Gastroesophageal sphincter (tissue), 3 donors: ENCODE data around the gene KAT6B.

Experiments used
- POLR2A ChIP-seq, 2 donors: fragments of 450-650 bp; IDR thresholded peaks; one replicate each; pipeline ENCODE4 v1.6.1; 2017; ENCODE audit warnings: antibody characterized with exemption in 2 of 2, mild to moderate bottlenecking in 2 of 2, moderate library complexity in 1 of 2
- POLR2AphosphoS5 ChIP-seq: sonication (generic); formaldehyde crosslinking; IDR thresholded peaks from one replicate; pipeline ENCODE4 v1.6.1; 2017; ENCODE audit warnings: antibody characterized with exemption
- TF ChIP-seq, protein P1 (sequence below), 4 experiments: fragments of 200-600 bp in 2 of 4; fragments of 450-650 bp in 2 of 4; sonication (generic) in 1 of 4; IDR thresholded peaks; one replicate each; pipeline ENCODE4 v1.5.1; 2017 to 2019; ENCODE audit warnings: antibody characterized with exemption in 4 of 4, mild to moderate bottlenecking in 2 of 4, moderate library complexity in 2 of 4

DNA sequence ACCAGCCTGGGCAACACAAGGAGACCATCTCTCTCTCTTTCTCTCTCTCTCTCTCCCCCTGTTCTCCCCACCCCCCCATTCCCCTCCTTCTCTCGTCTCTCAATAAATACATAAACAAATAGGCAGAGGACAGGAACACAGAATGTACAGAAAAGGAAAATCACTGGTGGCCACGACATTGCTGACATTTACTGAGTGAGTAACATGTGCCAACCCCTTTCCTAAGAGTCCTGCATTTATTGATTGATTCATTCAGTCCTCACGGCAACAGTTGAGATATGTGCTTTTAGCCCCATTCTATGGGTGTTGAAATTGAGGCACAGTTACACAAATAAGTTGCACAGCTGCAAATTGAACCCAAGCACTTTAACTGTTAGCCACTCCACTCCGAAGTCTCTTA, 170.8 kb downstream of the KAT6B start:
- TF ChIP-seq, protein P1, sequence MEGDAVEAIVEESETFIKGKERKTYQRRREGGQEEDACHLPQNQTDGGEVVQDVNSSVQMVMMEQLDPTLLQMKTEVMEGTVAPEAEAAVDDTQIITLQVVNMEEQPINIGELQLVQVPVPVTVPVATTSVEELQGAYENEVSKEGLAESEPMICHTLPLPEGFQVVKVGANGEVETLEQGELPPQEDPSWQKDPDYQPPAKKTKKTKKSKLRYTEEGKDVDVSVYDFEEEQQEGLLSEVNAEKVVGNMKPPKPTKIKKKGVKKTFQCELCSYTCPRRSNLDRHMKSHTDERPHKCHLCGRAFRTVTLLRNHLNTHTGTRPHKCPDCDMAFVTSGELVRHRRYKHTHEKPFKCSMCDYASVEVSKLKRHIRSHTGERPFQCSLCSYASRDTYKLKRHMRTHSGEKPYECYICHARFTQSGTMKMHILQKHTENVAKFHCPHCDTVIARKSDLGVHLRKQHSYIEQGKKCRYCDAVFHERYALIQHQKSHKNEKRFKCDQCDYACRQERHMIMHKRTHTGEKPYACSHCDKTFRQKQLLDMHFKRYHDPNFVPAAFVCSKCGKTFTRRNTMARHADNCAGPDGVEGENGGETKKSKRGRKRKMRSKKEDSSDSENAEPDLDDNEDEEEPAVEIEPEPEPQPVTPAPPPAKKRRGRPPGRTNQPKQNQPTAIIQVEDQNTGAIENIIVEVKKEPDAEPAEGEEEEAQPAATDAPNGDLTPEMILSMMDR (IDR thresholded peaks at IDR 0.05), result no peak
- TF ChIP-seq POLR2A (IDR thresholded peaks at IDR 0.05) (no peak), POLR2AphosphoS5 (no peak)
